ENCODE data around the gene SH3PXD2A.

SH3PXD2A gene

GRCh38 chr10:103750836-103751235, 104.5 kb downstream of the SH3PXD2A start:
- DNase-seq (ENCODE audit: low spot score) = no peak
- no peak for TF ChIP-seq CTCF (IDR thresholded peaks at IDR 0.05)
- Histone ChIP-seq H3K4me3 (no peak overlapping the region), H3K27ac (peak overlapping the region; percentile 42 to 66)

DNA sequence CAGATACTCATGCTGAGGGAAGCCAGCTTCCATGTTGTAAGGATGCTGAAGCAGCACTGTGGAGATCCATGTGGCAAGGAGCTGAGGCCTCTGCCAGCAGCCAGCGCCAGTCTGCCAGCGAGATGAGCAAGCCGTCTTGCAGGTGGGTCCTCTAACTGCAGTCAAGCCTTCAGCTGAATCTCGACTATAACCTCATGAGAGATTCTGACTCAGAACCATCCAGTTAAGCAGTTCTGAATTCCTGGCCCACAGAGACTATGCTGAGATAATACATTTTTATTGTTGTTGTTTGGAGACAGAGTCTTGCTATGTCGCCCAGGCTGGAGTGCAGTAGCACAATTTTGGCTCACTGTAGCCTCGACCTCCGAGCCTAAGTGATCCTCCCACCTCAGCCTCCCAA, 105.6 kb downstream of the SH3PXD2A start:
- H3K4me3 ChIP-seq = no peak overlapping the region
- no peak for DNase-seq (ENCODE audit: low spot score)
- no peak for TF ChIP-seq CTCF (IDR thresholded peaks at IDR 0.05)
- no peak overlapping the region for H3K27ac ChIP-seq

DNA sequence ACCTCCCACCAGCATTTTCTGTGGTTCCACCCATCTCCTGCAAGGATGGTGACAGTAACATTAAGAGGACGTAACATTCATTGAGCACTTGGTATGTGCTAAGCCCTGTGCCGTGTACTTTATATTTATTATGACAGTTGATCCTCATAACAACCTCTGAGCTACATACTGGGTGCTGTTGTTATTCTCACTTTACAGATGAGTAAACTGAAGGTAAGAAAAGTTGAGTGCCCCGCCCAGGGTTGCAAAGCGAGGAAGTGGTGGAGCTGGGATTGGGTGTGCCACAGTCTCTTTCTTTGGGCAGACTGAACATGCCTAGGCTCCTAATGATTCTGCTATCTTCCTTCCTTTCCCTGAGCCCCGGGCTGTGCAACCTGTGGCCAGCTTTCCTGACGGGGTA, 107.4 kb downstream of the SH3PXD2A start:
- no peak for DNase-seq (ENCODE audit: low spot score)
- H3K27ac ChIP-seq = no peak overlapping the region
- no peak for TF ChIP-seq CTCF (IDR thresholded peaks at IDR 0.05)
- H3K4me3 ChIP-seq = no peak overlapping the region

DNA sequence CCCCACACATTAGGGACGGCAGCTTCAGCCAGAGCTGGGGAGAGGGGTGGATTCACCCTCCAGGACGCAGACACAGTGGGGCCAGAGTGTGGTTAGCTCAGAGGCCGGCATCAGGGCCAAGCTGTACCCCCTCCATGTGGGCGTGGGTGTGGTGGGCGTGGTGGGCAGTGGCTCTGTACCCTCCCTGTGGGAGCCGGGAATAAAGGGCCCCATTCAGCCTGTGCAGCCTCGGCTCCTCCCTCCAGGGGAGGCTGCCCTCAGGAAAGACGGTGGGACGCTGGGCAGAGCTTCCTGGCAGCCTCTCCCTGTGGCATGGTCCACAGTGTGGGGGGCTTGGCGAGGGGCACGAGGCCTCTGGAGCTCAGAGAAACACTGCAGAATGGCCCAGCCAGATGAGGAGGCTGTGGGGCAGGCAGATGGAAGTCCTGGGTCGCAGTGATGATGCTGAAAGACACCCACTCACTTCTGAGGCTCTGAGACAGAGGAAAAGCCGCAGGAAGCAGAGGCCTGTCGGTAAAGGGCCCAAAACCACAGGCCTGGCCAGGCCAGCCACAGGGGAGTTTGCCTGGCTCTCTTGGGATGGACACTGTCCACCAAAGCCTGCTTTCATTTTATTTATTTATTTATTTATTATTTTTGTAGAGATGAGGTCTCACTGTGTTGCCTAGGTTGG, 108.0 kb downstream of the SH3PXD2A start:
- DNase-seq (ENCODE audit: low spot score) = no peak
- no peak overlapping the region for H3K4me3 ChIP-seq
- TF ChIP-seq CTCF (IDR thresholded peaks at IDR 0.05) = no peak
- peak overlapping the region in 1 of 2 donors; percentile 8 for H3K27ac ChIP-seq

- DNase-seq (ENCODE audit: low spot score) = no peak
- no peak overlapping the region for H3K4me3 ChIP-seq
- no peak for TF ChIP-seq CTCF (IDR thresholded peaks at IDR 0.05)
- H3K27ac ChIP-seq = peak overlapping the region in 1 of 2 donors; percentile 8
These were observed 108.8 kb downstream of the SH3PXD2A start for GRCh38 chr10:103746598-103746997.

GRCh38 chr10:103745341-103746247, 109.8 kb downstream of the SH3PXD2A start:
- Histone ChIP-seq H3K27ac (peak overlapping the region in 1 of 2 donors; percentile 41), H3K4me3 (no peak overlapping the region)
- no peak for TF ChIP-seq CTCF (IDR thresholded peaks at IDR 0.05)
- no peak for DNase-seq (ENCODE audit: low spot score)
